ENCODE data around the gene ZNRF4. TPM values are rescaled to one million over a fixed set of nuclear protein-coding genes. Genes with fewer than 3 reads are reported as not detected.

Gene ZNRF4
- total and polyA plus RNA-seq, 9 of the 15 experiments (the other 6 are each of a cell fraction or from before 2014, with no cell fraction given) = not detected

DNA sequence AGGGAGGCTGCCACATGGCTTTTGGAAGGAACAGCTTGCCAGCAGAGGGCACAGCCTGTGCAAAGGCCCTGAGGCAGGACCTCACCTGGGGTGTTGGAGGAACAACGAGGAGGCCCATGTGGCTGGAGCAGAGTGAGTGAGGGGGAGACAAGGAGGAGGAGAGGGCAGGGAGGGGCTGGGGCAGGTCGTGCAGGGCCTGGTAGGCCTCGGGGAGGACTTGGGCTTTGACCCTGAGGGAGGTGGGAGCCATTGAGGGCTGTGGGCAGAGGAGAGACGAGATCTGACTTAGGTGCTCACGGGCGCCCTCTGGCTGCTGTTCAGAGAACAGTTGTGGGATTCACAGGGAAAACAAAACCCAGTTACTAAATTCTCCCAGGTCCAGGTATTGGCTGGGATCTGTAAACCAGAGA is 25.2 kb downstream of the ZNRF4 start (continued):
- TF ChIP-seq, protein P1, sequence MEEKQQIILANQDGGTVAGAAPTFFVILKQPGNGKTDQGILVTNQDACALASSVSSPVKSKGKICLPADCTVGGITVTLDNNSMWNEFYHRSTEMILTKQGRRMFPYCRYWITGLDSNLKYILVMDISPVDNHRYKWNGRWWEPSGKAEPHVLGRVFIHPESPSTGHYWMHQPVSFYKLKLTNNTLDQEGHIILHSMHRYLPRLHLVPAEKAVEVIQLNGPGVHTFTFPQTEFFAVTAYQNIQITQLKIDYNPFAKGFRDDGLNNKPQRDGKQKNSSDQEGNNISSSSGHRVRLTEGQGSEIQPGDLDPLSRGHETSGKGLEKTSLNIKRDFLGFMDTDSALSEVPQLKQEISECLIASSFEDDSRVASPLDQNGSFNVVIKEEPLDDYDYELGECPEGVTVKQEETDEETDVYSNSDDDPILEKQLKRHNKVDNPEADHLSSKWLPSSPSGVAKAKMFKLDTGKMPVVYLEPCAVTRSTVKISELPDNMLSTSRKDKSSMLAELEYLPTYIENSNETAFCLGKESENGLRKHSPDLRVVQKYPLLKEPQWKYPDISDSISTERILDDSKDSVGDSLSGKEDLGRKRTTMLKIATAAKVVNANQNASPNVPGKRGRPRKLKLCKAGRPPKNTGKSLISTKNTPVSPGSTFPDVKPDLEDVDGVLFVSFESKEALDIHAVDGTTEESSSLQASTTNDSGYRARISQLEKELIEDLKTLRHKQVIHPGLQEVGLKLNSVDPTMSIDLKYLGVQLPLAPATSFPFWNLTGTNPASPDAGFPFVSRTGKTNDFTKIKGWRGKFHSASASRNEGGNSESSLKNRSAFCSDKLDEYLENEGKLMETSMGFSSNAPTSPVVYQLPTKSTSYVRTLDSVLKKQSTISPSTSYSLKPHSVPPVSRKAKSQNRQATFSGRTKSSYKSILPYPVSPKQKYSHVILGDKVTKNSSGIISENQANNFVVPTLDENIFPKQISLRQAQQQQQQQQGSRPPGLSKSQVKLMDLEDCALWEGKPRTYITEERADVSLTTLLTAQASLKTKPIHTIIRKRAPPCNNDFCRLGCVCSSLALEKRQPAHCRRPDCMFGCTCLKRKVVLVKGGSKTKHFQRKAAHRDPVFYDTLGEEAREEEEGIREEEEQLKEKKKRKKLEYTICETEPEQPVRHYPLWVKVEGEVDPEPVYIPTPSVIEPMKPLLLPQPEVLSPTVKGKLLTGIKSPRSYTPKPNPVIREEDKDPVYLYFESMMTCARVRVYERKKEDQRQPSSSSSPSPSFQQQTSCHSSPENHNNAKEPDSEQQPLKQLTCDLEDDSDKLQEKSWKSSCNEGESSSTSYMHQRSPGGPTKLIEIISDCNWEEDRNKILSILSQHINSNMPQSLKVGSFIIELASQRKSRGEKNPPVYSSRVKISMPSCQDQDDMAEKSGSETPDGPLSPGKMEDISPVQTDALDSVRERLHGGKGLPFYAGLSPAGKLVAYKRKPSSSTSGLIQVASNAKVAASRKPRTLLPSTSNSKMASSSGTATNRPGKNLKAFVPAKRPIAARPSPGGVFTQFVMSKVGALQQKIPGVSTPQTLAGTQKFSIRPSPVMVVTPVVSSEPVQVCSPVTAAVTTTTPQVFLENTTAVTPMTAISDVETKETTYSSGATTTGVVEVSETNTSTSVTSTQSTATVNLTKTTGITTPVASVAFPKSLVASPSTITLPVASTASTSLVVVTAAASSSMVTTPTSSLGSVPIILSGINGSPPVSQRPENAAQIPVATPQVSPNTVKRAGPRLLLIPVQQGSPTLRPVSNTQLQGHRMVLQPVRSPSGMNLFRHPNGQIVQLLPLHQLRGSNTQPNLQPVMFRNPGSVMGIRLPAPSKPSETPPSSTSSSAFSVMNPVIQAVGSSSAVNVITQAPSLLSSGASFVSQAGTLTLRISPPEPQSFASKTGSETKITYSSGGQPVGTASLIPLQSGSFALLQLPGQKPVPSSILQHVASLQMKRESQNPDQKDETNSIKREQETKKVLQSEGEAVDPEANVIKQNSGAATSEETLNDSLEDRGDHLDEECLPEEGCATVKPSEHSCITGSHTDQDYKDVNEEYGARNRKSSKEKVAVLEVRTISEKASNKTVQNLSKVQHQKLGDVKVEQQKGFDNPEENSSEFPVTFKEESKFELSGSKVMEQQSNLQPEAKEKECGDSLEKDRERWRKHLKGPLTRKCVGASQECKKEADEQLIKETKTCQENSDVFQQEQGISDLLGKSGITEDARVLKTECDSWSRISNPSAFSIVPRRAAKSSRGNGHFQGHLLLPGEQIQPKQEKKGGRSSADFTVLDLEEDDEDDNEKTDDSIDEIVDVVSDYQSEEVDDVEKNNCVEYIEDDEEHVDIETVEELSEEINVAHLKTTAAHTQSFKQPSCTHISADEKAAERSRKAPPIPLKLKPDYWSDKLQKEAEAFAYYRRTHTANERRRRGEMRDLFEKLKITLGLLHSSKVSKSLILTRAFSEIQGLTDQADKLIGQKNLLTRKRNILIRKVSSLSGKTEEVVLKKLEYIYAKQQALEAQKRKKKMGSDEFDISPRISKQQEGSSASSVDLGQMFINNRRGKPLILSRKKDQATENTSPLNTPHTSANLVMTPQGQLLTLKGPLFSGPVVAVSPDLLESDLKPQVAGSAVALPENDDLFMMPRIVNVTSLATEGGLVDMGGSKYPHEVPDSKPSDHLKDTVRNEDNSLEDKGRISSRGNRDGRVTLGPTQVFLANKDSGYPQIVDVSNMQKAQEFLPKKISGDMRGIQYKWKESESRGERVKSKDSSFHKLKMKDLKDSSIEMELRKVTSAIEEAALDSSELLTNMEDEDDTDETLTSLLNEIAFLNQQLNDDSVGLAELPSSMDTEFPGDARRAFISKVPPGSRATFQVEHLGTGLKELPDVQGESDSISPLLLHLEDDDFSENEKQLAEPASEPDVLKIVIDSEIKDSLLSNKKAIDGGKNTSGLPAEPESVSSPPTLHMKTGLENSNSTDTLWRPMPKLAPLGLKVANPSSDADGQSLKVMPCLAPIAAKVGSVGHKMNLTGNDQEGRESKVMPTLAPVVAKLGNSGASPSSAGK (IDR thresholded peaks at IDR 0.05) = no peak
- TF ChIP-seq PHF20 (IDR thresholded peaks at IDR 0.05; ENCODE audit: partially characterized antibody) = peak; percentile 40
- no peak for TF ChIP-seq HDAC8 (tag; IDR thresholded peaks at IDR 0.05)
- TF ChIP-seq KDM1A (IDR thresholded peaks at IDR 0.05) = peak; percentile 90 to 94
- peak in 1 of 3 experiments; percentile 4 for TF ChIP-seq YY1 (IDR thresholded peaks at IDR 0.05; ENCODE audit: borderline replicate concordance in 1 of 3, control insufficient read depth in 1 of 3, extremely low read depth in 1 of 3, insufficient read depth in 3 of 3, insufficient read length in 1 of 3, insufficient replicate concordance in 2 of 3, low read depth in 1 of 3, low read length in 2 of 3)
- no peak for TF ChIP-seq CXXC5 (CRISPR knock-in tag; IDR thresholded peaks at IDR 0.05)
- TF ChIP-seq ADNP (tag; IDR thresholded peaks at IDR 0.05) = 0 out of 2 replicates have a peak, but pooled peaks have one; percentile 19
- no peak for TF ChIP-seq MAFK (IDR thresholded peaks at IDR 0.05; ENCODE audit: low read length)
- TF ChIP-seq, protein P2, sequence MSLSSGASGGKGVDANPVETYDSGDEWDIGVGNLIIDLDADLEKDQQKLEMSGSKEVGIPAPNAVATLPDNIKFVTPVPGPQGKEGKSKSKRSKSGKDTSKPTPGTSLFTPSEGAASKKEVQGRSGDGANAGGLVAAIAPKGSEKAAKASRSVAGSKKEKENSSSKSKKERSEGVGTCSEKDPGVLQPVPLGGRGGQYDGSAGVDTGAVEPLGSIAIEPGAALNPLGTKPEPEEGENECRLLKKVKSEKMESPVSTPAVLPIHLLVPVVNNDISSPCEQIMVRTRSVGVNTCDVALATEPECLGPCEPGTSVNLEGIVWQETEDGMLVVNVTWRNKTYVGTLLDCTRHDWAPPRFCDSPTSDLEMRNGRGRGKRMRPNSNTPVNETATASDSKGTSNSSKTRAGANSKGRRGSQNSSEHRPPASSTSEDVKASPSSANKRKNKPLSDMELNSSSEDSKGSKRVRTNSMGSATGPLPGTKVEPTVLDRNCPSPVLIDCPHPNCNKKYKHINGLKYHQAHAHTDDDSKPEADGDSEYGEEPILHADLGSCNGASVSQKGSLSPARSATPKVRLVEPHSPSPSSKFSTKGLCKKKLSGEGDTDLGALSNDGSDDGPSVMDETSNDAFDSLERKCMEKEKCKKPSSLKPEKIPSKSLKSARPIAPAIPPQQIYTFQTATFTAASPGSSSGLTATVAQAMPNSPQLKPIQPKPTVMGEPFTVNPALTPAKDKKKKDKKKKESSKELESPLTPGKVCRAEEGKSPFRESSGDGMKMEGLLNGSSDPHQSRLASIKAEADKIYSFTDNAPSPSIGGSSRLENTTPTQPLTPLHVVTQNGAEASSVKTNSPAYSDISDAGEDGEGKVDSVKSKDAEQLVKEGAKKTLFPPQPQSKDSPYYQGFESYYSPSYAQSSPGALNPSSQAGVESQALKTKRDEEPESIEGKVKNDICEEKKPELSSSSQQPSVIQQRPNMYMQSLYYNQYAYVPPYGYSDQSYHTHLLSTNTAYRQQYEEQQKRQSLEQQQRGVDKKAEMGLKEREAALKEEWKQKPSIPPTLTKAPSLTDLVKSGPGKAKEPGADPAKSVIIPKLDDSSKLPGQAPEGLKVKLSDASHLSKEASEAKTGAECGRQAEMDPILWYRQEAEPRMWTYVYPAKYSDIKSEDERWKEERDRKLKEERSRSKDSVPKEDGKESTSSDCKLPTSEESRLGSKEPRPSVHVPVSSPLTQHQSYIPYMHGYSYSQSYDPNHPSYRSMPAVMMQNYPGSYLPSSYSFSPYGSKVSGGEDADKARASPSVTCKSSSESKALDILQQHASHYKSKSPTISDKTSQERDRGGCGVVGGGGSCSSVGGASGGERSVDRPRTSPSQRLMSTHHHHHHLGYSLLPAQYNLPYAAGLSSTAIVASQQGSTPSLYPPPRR (CRISPR knock-in tag; IDR thresholded peaks at IDR 0.05; ENCODE audit: borderline replicate concordance) = no peak
- TF ChIP-seq CHD1 (IDR thresholded peaks at IDR 0.05; ENCODE audit: low read length) = no peak
- no peak for TF ChIP-seq ZNF507 (tag; conservative IDR thresholded peaks at IDR 0.05)
- peak; percentile 99 for TF ChIP-seq SMARCA5 (IDR thresholded peaks at IDR 0.05)
